Kidney capillary endothelial cell (primary cell): ENCODE measurements around the gene PLBD2.
"Not testable (repeated sequence)": the region's sequence is repeated elsewhere in the genome, so short reads cannot be mapped to it uniquely, and the experiment has no call there.

Experiments used
- DNase-seq: peaks from one replicate; pipeline ENCODE4 v3.0.0-alpha.2; 2018; ENCODE audit warnings: low spot score

Gene PLBD2

DNA sequence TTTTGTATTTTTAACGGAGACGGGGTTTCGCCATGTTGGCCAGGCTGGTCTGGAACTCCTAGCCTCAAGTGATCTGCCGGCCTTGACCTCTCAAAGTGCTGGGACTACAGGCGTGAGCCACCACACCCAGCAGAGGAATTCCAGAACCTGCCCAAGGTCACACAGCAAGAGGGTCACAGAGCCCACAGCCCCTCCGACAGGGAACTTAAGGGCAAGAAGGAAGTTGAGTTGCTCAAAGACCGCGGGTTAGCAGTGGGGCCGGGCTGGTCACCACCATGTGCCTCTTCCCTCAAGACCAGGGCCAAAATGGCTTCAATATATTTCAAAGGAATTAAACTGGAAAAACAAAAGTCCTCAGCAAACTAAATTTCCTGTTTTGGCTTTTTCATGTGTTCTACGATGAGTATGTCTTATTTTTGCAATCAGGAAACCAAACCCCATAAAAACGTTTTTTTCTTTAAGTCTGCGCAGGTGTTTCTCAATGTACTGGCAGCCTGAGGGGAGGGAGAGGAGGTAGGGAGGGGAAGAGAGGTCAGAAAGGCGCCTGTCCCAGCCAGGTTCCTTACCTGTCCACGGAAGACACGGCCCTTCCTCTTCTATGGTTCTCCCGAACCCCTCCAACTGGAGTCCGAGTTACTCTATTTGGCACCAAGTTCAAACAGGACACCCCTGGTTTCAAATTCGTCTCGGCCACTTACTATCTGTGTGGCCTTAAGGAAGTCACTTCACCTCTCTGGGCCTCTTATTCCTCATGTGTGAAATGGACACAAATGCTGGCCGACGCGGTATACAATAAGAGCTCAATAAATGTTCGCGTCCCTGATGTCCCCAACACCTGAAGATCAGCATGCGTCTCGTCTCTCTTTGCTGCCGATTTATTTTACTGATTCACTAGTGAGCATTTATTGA, 24.3 kb upstream of the PLBD2 start:
- no peak for DNase-seq

DNA sequence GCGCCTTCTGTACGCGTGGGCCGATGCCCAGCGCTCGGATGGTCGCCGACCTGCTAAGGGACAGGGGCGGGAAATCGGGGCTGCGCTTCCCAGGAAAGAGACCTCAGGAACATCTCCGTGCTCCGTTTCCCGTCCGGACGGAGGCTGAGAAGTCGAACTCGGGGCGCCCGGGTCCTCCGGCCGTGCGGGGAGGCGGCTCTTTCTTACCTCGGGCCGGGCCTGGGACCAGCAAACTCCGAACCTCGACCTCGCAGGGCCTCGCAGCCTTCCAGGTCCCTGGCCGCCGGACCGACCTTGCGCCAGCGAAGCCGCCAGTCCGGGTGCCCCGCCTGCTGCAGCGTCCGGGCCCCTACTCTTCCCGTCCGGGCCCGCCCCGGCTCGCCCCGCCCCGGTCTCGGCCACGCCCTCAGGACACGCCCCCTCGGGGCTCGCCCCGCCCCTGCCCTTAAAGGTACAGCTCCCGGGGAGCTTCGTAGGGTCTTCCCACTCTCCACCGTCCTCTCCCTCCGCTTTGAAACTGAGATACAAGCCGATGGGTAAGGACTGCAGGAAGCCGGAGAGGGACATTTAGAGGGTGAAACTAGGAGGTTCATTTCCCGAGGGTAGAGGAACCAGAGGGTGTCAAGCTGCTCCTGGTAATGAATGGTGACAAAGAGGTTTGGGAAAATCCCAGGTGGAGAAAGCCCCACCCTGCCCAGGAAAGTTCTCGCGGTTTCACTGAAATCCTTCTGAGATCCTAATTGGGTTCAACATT, 23.4 kb upstream of the PLBD2 start, which contains the start of gene SLC8B1:
SLC8B1 (minus strand) TSS at position 324 of the 754 bp plus-strand sequence. CDS start 2,231 bp downstream, outside the sequence.
- peak; percentile 74 for DNase-seq

DNA sequence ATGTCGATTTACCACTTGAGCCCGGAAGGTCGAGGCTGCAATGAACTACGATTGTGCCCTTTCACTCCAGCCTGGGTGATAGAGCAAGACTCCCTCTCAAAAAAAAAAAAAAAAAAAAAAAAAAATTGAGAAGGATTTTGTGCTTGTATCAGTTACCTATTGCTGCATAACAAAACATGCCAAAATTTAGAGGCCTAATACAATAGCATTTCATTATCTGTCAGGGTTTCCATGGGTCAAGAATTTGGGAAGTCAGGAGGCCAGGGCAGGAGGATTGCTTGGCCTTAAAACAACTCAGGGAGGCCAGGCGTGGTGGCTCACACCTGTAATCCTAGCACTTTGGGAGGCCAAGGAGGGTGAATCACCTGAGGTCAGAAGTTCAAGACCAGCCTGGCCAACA, 18.8 kb upstream of the PLBD2 start:
- DNase-seq, result no peak

DNA sequence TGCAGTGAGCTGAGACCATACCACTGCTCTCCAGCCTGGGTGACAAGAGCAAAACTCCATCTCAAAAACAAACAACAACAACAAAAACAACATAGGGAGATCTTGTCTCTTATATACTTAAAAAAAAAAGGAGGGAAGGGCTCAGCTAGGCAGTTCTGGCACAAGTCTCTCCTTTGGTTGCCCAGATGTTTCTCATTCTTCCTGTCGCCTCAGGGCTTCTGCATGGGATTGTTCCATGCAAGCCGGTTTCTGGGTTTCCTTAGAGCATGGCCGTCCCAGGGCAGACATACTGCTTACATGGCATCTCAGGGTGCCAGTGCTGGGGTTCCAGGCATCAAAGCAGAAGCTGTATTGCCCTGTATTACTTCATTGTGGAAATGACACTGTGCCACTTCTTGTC, 18.3 kb upstream of the PLBD2 start:
- no peak for DNase-seq

DNA sequence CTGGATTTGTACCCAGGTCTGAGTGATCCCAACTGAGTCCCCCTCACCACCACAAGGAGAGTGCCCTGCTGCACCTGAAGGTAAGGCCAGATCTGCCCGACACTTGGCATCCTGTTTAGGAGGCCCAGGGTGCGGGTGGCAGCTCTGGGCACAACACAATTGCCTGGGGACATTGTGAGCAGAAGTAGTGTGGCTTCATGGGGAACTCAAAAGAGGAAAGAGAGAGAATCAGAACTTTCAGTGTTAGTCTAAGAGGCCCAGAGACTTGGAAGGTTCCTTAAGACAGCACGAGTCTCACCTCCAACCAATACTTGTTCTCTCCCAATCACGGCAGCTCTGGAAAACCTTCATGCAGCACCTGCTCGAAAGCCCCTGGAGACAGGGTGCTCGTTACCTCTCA, 16.9 kb upstream of the PLBD2 start:
- no peak for DNase-seq

DNA sequence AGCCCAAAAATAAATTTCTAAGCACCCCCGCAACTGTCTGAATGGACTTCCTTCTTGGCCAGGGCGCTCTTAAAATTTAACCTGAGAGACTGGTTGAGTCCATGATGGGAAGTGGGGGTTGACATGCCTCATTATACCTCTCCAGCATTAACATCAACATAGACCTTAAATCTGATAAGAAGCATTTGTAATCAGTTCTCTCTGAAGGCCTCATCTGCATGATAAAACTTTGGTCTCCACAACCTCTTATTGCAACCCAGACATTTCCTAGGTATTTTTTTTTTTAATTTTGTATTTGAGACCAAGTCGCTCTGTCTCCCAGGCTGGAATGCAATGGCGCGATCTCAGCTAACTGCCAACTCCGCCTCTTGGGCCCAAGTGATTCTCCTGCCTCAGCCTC, 13.1 kb upstream of the PLBD2 start:
- no peak for DNase-seq

DNA sequence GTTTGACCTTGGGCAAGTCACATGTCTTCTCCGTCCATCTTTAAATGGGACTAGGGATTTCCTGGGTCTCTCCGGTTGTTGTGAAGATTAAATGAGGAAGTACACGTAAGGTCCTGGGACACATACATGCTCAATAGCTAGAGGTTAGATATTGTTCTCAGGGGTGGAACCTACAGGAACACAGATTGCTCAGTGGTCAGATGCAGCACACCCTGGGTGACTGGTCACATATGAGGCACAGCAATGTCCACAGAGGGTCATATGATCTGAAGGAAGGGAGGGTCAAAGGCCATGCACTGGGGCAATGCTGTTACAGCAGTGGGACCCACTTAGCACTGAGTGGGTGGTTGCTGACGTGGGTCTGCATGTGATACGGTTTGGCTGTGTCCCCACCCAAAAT, 12.0 kb upstream of the PLBD2 start:
- DNase-seq, result no peak

DNA sequence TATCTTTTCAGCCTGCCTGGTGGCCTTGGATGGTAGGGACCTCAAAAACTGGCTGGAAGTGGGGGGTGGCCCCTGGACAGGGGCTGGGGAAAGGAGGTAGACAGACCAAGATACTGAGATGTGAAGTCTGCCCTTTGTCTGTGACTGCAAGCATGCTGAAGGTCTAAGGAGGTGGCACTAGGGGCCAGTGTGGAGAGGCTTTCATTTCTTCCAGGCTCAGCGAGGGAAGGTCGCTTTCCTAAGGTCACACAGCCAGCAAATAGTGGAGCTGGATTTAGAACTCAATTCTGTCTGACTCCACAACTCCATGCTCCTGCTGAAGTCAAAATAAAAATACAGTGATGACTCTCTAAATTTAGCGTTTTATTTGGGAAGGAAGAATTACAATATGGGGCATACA, 11.3 kb upstream of the PLBD2 start:
- no peak for DNase-seq

DNA sequence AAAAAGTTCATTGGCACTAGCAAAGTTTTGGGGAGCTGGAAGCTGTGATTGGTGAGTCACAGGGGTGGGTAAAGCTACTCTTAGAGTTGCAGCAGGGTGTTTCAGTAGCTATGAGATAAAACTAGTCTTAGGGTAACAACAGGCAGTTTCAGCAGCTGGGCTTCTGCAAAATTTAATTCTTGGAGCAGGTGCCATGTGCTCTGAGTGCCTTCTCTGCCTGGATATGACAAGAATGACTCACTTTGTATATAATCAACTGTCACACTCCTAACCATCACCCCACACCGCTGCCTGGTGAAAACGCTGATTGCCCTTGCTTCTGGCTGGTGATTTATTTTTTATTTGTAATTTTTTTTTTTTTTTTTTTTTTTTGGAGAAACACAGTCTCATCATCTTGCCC, 10.5 kb upstream of the PLBD2 start:
- DNase-seq, result no peak

DNA sequence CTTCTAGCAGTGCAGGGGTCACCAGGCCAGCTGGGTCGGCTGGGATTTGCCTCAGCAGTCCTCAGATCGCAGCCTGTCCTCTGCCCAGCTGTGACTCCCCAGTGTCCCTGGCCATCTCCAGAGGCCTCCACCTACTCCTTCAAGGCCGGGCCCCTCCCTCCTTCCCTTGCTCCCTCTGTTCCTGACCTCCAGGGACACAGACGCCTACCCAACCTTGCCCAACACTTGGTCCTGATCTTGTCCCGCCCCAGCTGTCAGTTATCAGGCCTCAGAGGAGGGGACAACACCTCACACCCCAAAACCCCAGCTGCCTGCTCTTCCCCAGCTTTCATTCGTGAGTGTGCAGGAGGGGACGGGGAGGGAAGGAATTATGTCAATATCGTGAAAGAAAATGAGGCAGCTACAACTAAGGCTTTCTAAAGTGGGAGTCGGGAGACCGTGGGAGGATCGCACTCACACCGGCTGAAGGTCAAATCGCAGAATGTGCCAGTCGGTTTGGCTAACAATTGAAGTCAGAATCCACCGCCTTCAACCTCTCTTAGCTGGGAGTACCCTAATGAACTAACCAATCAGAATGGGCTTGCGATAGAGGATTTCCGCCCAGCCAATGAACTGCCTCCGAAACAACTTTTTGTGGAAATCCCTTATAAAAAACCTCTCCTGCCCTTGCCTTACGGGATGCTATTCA, 9.4 kb upstream of the PLBD2 start:
- no peak for DNase-seq

DNA sequence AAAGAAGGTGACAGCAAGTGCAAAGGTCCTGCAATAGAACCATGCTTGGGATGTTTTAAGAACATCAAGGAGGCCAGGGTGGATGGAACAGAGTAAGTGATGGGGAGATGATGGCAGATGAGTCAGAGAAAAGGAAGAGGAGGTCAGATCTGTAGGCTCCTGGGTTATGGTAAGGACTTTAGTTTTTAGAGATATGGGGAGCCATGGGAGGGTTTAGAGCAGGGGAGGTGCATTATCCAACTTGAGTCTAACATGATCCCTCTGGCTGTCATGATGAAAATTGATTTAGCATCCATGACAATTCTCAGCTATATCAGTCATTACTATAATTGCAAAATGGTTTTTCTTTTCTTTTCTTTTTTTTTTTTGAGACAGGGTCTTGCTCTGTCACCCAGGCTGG, 7.3 kb upstream of the PLBD2 start:
- DNase-seq, result no peak

DNA sequence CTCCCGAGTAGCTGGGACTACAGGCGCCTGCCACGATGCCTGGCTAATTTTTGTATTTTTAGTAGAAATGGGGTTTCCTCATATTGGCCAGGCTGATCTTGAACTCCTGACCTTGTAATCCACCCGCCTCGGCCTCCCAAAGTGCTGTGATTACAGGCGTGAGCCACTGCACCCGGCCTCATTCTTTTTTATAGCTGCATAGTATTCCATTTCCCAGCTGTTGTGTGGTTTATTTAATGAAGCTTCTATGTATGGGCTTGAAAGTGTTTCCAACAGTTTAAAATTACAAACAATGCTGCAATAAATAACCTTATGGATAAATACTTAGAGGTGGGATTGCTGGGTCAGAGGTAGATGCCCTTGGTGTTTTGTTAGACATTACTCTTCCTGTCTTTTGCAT, 4.2 kb upstream of the PLBD2 start:
- DNase-seq, result not testable (repeated sequence)

DNA sequence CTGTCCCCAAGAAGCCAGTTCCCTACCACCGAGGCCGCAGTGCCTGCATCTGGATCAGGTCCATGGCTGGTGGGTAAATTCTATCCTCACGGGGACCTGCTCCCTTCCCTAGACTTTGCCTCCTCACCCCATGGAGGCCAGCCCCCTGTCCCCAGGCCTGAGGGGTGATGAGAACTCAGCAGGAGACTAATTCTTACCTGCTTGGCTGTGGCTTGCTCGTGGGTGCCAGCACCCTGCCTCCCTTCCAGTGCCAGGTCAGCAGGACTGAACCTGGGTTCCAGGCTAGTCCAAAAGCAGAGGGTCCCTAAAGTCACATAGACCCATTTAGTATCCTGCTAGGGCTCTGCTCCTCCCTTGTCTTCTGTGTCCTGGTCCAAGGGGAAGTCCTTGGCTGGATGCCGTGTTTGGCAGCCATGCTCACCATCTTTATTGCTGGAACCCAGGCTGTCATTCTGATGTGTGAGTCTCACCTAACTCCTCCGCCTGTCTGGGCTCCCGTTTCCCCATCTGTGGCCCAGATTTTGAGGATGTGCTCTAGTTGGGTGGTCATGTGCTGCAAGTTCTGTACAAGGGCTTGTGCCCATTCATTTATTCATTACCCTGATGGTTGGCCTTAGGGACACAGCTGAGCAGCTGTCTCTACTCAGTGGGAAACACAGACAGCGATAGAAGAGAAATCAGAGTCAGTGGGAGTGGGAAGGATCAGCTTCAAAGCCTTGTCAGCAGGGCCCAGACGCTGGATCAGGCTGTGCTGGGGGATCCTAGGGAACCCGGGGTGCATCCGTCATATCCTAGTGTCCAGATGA, 949 bp downstream of the PLBD2 start:
- no peak for DNase-seq

DNA sequence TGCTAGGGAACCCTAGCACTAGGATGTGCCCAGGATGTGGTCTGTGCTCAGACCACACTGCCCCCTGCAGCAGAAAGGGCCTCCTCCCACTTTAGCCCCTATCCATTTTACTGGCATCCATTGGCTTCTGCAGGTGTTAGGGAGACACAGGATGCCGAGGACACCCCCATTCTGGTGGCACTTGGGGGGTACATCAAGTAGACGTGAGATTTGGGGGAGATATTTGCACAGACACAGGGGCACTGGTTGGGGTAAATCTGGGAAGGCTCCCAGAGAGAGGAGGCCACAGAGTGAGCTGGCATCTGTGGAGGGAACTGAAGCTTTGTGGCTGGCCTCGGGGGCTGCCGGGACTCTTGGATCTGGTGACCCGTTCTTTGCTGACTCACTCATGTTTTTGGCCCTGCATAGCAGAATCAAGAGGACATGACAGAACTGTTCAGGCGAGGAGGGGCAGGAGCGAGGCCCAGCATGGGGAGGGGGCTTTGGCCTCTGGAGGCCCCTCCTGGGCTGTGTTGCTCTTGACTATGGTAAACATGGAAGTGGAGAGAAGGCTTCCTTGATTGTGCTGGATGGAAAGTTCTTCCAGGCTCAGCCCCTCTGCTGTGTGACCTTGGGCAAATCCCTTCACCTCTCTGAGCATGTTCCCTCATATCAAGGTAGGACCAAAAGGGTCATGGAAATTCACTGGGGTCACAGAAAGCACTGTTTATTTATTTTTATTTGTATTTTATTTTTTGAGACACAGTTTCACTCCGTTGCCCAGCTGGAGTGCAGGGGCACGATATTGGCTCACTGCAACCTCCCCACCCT, 1.8 kb downstream of the PLBD2 start:
- no peak for DNase-seq

DNA sequence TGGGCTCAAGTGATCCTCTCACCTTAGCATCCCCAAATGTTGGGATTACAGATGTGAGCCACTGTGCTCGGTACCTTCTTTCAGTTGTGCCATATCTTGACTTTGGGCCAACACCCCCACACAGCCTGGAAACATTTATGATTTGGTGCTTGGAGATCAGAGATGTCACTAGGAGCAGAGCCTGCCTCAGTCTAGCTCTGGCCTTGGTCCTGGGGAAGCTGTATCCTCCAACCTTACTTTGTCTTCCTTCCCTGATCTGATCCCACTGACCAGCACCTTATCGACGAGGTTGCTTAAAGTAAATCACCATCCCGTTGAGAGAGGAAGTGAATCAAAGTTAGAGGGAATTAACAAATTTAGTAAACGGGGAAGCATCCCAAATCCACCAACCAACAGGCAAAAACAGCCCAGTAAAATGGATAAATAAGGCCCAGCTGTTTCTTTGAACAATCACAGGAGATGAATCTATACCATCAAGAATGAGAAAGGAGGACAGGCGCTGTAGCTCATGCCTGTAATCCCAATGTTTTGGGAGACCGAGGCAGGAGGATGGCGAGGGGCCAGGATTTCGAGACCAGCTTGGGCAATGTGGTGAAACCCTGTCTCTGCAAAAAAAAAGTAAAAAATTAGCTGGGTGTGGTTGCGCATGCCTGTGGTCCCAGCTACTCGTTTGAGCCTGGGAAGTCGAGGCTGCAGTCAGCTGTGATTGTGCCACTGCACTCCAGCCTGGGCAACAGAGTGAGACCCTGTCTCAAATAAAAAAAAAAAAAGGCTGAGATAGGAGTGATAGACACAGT, 3.4 kb downstream of the PLBD2 start:
- no peak for DNase-seq

DNA sequence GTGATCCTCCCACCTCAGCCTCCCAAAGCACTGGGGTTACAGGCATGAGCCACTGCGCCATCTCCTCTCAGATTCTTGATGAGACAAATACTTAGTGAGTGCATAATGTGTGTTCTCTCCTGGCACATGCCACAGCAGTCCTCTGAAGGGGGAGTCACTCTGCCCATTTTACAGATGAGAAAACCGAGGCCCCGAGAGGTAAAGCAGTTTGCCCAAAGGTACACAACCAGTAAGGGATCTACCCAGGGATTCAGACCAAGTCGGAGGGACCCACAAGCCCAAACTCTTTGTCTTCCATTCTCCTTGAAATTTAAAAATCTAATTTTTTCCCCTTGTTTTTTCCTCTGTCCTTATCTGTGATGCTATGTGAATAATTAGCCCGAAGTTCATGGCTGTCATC, 6.3 kb downstream of the PLBD2 start:
- DNase-seq, result no peak

DNA sequence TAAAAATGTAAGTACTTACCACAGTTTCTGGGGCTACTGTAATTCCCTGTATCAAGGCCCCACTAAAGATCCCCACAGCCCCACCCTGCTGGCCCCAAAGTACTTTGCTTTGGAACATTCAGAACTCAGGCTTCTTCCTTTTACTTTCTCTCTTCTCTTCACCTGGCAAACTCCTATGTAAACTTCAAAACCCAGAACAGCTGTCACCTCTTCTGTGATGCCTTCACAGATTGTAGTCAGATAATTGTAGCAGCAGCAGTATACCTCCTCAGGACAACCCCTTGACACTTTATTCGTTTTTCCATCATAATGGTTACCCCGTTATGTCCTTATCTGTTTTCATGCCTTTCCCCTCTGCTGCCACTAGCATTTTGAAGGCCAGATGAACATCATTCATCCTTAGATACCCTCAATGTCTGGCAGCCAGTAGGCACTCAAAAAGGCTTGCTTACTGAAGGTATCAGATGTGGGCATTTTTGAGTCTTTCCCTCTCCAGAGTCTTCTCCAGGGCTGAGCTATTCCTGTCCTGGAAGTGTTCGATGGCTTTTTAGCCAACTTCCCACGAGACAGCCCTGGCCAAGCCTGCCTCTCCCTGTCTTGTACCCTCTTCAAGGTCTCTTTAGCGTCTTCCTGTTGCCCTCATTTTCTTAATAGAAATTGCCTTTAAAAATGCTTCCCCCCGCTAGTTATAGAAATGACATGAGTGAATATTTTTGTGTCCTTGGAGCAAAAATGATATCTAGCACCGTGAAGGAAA, 7.4 kb downstream of the PLBD2 start:
- no peak for DNase-seq

DNA sequence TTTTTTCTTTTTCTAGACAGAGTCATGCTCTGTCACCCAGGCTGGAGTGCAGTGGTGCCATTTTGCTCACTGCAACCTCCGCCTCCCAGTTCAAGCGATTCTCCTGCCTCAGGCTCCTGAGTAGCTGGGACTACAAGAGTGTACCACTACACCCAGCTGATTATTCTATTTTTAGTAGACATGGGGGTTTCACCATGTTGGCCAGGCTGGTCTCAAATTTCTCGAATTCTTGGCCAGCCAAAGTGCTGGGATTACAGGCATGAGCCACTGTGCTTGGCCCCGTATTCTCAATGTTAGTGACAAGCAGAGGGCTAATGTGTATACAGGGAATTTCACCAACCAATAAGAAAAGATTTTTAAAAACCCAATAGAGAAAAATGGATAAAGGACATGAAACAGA, 8.4 kb downstream of the PLBD2 start:
- DNase-seq, result no peak

DNA sequence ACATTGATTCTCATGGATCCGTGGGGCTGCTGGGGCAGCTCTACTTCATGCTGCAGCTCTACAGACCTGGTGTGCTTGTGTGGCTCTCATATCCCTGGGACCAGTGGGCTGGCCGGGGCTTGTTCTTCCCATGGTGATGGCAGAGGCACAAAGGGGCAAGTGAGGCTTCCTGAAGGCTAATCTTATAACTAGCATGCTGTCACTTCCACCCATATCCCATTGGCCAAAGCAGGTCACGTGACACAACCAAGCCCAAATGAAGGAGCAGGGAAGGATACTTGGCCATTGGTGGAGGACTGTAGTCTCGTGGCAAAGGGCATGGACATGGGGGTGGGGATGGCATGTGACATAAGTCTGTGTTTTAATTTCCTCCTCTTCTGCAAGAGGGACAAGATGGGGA, 9.9 kb downstream of the PLBD2 start:
- no peak for DNase-seq
